GM18858 (cell line): ENCODE data around the gene CCL22.
A peak's percentile ranks its signal among the peaks of the same experiment; 100 is the strongest.

Source experiments
- ATAC-seq: cut with Tn5 transposase; IDR thresholded peaks from one replicate; pipeline ENCODE4 v1.9.1; 2021; ENCODE audit not compliant: unreplicated experiment

CCL22 gene

GRCh38 chr16:57345666-57346204 lies 12.8 kb upstream of the CCL22 start:
- ATAC-seq, result no peak

GRCh38 chr16:57347858-57348257 lies 10.7 kb upstream of the CCL22 start:
- ATAC-seq, result no peak

GRCh38 chr16:57348327-57348726 lies 10.3 kb upstream of the CCL22 start:
- no peak for ATAC-seq

- peak; percentile 75 for ATAC-seq
These were observed 9.2 kb upstream of the CCL22 start for GRCh38 chr16:57349212-57350031.

- no peak for ATAC-seq
These were observed 5.9 kb upstream of the CCL22 start for GRCh38 chr16:57352636-57353047.

GRCh38 chr16:57354311-57354710 lies 4.3 kb upstream of the CCL22 start:
- no peak for ATAC-seq

- ATAC-seq, result no peak
These were observed 2.6 kb upstream of the CCL22 start for GRCh38 chr16:57355898-57356414.

- ATAC-seq, result no peak
These were observed 2.0 kb upstream of the CCL22 start for GRCh38 chr16:57356547-57356946.

- ATAC-seq, result no peak
These were observed 1.1 kb upstream of the CCL22 start for GRCh38 chr16:57357330-57358085.

- ATAC-seq, result no peak
These were observed 530 bp upstream of the CCL22 start for GRCh38 chr16:57358086-57358420.

GRCh38 chr16:57360321-57360935 lies 1.8 kb downstream of the CCL22 start:
- ATAC-seq, result no peak

GRCh38 chr16:57361404-57361803 lies 2.8 kb downstream of the CCL22 start:
- ATAC-seq, result no peak

GRCh38 chr16:57364143-57364542 lies 5.6 kb downstream of the CCL22 start:
- no peak for ATAC-seq

GRCh38 chr16:57366544-57367040 lies 8.0 kb downstream of the CCL22 start:
- no peak for ATAC-seq

GRCh38 chr16:57367116-57367752 lies 8.7 kb downstream of the CCL22 start:
- no peak for ATAC-seq

GRCh38 chr16:57371494-57372371 lies 13.2 kb downstream of the CCL22 start:
- no peak for ATAC-seq

GRCh38 chr16:57372372-57373116 lies 14.0 kb downstream of the CCL22 start, which contains the start of gene CX3CL1:
Gene CX3CL1, plus strand, starts transcription at chr16:57372490. Its CDS starts 79 bp downstream, at chr16:57372569.
- no peak for ATAC-seq

- ATAC-seq, result no peak
These were observed 14.7 kb downstream of the CCL22 start for GRCh38 chr16:57373117-57373947.
